GM13976 (cell line): ENCODE data around the gene MAP4K1.

Experiments used
- DNase-seq: peaks from one replicate; pipeline ENCODE4 v3.0.0; 2012; ENCODE audit warnings: low spot score
- in situ Hi-C: fragments of 300-500 bp; cut with MboI; formaldehyde crosslinking; loops from one replicate; pipeline ENCODE4 v1.12.0; 2022; ENCODE audit warnings: low sequenced_read_pairs, mixed read lengths, inconsistent platforms; ENCODE audit not compliant: unreplicated experiment
- TF ChIP-seq, protein P1 (sequence below): IDR thresholded peaks from 2 replicates; pipeline ENCODE4 v1.5.1; 2012; ENCODE audit warnings: borderline replicate concordance, mild to moderate bottlenecking; ENCODE audit not compliant: insufficient read depth; ENCODE audit errors: extremely low read depth, missing control alignments, control extremely low read depth

The MAP4K1 gene

DNA sequence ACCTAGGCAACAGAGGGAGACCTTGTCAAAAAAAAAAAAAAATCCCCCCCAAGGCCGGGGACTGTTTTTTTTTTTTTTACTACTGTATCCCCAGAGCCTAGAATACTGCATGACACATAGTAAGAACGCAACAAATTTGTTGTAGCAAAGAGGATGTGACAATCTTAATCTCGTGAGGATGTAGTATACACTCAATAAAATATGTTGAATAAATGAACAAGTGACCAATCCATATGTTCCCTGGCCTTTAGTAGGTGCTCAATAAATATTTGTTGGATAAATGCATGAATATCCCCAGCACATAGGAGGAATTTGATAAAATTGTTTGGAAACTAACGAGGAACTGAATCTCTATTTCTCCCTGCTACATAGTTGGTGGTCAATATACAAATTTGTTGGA lies 75.7 kb downstream of the MAP4K1 start:
- TF ChIP-seq, protein P1, sequence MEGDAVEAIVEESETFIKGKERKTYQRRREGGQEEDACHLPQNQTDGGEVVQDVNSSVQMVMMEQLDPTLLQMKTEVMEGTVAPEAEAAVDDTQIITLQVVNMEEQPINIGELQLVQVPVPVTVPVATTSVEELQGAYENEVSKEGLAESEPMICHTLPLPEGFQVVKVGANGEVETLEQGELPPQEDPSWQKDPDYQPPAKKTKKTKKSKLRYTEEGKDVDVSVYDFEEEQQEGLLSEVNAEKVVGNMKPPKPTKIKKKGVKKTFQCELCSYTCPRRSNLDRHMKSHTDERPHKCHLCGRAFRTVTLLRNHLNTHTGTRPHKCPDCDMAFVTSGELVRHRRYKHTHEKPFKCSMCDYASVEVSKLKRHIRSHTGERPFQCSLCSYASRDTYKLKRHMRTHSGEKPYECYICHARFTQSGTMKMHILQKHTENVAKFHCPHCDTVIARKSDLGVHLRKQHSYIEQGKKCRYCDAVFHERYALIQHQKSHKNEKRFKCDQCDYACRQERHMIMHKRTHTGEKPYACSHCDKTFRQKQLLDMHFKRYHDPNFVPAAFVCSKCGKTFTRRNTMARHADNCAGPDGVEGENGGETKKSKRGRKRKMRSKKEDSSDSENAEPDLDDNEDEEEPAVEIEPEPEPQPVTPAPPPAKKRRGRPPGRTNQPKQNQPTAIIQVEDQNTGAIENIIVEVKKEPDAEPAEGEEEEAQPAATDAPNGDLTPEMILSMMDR = no peak
- no peak for DNase-seq
- in situ Hi-C loops = no loop called here

DNA sequence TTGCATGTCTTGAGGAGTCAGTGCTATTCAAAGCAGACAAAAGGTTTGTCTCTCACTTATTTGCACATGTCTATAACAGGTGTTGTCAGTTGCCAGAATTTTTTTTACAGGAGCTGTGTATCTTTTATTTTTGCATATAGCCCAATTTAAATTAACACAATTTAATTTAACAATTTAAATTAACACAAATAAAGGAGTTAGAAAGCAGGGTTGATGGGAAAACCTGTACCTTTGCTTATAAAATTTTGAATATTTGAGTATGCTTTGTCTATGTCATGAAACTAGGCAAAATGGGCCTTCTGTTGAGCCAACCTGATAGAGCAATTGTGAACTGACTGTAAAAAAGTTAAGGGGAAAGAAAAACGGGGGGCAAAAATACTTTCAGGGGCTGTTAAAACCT lies 78.0 kb downstream of the MAP4K1 start:
- TF ChIP-seq, protein P1 = no peak
- in situ Hi-C loops = no loop called here
- DNase-seq = no peak

GRCh38 chr19:38538793-38539528 lies 78.8 kb downstream of the MAP4K1 start:
- DNase-seq = no peak
- TF ChIP-seq, protein P1 = no peak
- in situ Hi-C loops = no loop called here

- in situ Hi-C loops = no loop called here
- no peak for DNase-seq
- TF ChIP-seq, protein P1 = no peak
Measured at GRCh38 chr19:38538386-38538785, 79.4 kb downstream of the MAP4K1 start.
